Fibroblast of skin of left quadriceps (primary cell): ENCODE results near the gene ARFRP1.
"Not testable (repeated sequence)": the region's sequence is repeated elsewhere in the genome, so short reads cannot be mapped to it uniquely, and the experiment has no call there.

Experiments
- DNase-seq, 2 experiments: peaks; one replicate each; pipeline ENCODE4 v3.0.0-alpha.2; 2013; ENCODE audit warnings: low read depth in 2 of 2

ARFRP1 gene

DNA sequence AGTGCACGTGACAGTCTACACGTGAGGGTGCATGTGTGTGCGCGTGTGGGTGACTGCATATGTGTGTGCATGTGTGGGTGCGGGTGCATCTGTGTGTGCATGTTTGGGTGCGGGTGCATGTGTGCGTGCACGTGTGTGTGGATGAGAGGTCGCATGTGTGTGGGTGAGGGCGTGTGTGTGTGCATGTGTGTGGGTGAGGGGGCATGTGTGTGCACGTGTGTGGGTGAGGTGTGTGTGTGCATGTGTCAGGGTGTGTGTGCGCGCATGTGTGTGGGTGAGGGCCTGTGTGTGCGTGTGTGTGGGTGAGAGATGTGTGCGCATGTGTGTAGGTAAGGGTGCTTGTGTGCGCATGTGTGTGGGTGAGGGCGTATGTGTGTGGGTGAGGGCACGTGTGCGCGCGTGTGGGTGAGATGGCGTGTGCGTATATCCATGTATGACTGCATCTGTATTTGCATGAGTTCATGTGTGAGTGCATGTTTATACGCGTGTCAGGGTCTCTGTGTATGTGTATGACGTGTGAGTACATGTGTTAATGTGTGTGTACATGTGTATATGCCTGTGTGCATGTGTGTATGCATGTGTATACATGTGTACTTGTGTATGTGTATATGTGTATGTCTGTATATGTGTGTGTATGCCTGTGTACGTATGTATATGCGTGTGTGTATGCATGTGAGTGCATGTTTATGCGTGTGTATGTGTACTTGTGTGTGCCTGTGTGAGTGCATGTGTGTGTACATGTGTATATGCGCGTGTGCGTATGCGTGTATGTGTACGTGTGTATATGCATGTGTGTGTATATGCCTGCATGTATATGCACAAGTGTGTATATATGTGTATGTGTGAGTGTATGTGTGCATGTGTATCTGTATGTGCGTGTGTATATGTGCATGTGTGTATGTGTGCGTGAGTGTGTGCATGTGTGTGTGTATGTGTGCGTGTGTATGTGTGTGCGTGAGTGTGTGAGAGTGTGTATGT, 24.6 kb upstream of the ARFRP1 start:
- no peak for DNase-seq

DNA sequence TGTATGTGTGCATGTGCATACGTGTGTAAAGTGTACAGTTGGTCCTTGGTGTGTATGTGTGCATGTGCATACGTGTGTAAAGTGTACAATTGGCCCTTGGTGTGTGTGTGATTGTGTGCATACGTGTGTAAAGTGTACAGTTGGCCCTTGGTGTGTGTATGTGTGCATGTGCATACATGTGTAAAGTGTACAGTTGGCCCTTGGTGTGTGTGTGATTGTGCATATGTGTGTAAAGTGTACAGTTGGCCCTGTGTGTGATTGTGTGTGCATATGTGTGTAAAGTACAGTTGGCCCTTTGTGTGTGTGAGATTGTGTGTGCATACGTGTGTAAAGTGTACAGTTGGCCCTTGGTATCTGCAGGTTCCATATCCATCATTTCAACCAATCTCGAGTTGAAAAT, 23.6 kb upstream of the ARFRP1 start:
- no peak for DNase-seq

DNA sequence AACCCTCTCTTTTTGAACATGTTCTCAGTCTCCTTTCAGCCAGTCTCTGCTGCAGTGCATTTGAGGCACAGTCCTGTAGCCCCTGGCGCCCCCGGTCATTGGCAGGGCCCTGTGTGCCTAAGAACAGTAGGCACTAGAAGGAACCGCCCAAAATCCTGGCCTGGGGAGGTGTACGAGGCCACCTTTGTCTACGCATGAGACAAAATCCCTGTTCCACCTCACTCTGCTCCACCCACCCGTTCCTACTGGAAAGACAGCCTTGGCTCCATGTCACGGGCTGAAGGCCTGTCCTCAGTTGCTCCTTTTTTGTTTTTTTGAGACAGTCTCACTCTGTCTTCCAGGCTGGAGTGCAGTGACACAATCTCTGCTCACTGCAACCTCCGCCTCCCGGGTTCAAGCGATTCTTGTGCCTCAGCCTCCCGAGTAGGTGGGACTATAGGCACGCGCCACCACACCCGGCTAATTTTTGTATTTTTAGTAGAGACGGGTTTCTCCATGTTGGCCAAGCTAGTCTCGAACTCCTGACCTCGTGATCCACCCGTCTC, 22.5 kb upstream of the ARFRP1 start:
- not testable (repeated sequence) for DNase-seq

DNA sequence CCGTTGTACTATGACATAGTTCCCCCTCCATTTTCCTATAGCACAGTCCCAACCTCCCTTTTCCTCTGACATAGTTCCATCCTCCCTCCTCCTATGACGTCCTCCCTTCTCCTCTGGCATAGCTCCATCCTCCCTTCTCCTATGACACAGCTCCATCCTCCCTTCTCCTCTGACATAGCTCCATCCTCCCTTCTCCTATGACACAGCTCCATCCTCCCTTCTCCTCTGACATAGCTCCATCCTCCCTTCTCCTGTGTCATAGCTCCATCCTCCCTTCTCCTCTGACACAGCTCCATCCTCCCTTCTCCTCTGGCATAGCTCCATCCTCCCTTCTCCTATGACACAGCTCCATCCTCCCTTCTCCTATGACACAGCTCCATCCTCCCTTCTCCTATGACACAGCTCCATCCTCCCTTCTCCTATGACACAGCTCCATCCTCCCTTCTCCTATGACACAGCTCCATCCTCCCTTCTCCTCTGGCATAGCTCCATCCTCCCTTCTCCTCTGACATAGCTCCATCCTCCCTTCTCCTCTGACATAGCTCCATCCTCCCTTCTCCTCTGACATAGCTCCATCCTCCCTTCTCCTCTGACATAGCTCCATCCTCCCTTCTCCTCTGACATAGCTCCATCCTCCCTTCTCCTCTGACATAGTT, 15.3 kb upstream of the ARFRP1 start:
- not testable (repeated sequence) for DNase-seq

DNA sequence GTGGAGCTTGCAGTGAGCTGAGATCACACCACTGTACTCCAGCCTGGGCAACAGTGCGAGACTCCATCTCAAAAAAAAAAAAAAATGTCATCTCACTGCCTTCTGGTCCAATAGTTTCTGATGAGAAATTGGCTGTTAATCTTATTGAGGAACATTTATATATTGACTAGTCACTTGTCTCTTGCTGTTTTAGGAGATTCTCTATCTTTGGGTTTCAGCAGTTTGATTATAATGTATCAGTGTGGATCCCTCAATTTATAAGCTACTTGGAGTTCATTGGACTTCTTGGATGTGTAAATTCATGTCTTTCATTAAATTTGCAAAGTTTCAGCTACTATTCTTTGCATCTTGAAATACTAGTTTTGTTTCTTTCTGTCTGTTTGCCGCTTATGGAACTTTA, 11.2 kb upstream of the ARFRP1 start:
- no peak for DNase-seq

DNA sequence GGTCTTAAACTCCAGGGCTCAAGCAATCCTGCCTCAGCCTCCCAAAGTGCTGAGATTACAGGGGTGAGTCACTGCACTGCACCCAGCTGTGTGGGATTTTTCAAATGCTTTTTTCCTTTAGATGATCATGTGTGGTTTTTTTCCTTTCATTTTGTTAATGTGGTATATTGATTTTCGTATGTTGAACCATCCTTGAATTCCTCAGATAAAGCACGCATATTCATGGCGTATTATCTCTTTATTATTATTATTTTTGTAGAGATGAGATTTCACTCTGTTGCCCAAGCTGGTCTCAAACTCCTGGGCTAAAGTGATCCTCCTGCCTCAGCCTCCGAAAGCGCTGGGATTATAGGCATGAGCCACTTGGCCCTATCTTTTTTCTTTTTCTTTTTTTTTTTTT, 7.1 kb upstream of the ARFRP1 start:
- DNase-seq, result no peak

DNA sequence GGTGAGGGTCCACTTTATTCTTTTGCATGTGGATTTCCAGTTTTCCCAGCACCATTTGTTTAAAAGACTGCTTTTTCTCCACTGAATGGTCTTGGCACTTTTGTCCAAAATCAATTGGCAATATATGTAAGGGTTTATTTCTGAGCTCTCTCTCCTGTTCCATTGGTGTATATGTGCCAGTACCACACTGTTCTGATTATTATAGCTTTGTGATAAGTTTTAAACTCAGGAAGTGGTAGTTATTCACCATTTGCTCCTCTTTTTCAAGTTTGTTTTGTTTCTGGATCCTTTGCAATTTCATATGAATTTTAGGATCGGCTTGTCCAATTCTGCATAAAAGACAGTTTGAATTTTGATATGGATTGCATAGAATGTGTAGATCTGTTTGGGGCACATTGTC, 4.4 kb upstream of the ARFRP1 start:
- no peak for DNase-seq

DNA sequence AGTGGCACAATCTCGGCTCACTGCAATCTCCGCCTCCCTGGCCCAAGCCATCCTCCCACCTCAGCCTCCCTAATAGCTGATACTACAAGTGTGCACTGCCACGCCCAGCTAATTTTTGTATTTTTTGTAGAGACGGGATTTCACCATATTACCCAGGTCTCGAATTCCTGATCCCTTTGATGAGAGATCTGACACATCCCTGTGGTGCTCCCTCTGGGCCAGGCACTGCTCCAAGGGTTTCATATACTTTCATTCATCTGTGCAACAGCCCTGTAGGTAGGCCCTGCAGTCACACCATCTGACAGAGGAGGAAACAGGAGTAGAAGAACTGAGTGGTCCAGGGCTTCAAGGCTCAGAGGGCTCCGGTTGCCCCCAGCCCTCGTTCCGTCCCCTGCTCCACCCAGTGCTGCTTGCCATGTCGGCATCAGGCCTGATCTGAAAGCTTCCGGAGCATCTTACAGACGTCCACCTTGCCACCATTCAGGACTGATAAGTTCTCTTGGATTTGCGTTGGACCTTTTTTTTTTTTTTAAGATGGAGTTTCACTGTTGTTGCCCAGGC, 3.4 kb upstream of the ARFRP1 start:
- no peak for DNase-seq

DNA sequence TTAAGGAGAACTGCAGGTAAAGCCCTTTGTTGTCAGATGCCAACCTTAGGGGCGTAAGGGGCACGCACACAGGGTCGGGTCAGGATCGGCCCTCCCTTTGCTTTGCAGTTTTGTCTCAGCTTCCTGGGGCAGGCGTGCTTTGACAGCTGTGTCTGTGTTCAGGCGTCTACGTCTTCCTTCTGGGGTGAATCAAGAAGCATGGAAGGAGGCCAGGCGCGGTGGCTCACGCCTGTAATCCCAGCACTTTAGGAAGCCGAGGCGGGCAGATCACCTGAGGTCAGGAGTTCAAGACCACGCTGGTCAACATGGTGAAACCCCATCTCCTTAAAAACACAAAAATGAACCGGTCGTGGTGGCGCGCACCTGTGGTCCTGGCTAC, 1.4 kb upstream of the ARFRP1 start:
- DNase-seq, result no peak

DNA sequence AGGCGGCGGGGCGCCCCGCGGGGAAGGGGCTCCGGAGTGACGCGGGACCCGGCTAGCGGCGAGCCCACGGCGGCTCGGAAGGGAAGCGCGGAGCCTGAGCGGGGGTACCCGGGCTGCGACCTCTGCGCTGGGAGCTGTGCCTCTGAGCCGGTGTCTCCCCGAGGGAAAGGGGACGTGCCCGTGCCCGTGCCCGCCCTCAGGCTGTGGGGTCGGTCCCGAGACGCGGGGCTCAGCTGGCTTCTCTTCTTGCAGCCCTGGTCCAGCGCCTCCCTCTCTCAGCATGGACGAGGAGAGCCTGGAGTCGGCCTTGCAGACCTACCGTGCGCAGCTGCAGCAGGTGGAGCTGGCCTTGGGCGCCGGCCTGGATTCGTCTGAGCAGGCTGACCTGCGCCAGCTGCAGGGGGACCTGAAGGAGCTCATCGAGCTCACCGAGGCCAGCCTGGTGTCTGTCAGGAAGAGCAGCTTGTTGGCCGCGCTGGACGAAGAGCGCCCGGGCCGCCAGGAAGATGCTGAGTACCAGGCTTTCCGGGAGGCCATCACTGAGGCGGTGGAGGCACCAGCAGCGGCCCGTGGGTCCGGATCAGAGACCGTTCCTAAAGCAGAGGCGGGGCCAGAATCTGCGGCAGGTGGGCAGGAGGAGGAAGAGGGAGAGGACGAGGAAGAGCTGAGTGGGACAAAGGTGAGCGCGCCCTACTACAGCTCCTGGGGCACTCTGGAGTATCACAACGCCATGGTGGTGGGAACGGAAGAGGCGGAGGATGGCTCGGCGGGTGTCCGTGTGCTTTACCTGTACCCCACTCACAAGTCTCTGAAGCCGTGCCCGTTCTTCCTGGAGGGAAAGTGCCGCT, 749 bp upstream of the ARFRP1 start:
- no peak for DNase-seq

DNA sequence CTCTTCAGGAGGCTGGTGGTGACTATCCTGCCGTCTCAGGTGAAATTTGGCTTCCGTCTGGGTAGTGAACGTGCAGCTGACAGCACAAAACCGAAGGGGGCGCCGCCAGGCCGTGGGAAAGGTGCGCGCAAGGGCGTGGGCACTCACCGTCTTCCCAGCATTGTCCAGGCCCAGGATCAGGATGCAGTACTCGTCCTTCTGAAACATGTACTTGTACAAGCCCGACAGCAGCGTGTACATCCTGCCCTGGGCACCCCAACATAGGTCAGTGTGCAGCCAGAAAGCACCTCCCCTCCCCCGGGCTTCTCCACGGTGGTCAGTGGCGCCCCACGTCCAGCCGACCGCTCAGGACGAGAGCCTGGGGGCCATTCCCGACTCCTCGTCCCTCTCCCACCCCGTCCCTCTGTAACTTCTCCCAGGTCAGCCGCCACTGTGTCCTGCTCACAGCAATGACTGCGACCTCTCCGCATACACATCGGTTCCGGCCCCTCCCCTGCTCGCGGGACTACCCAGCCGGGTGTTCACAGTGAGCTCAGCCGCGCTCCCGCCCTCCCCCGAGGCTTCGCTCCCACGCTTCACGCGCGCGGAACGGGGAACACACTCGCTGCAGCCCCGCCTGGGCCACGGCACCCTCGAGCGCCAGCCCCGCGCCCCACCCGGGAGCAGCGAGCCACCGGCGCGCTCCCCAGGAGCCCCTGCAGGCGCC, 771 bp downstream of the ARFRP1 start:
- no peak for DNase-seq

DNA sequence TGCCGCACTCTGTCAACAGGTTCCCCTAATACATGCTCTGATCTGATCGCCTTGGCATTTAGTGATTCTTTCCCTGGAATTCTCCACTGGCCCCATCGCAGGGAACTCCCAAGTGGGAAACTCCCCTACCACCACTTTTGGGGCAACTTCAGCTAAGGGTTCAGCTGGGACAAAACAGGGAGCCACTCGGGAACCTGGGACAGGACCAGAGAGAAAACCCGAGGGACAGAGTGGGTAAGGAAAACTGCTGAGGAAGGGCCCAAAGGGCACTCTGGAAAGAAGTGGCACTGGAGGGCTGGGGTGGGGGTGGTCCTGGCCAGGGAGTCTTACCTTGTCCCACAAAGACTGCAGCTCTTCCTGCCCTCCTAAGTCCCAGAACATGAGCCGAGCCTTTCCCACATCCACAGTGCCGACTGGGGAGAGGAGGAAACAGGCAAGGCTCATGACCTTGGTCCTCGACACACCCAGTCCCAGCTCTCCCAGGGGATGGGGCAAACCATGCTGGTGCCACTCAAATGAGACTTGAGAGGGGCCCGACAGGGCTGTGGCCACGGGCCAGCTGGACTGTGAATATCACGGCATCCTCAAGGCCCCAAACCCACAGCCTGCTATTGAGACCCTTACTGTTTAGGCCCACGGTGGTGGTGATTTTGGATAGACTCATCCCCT, 1.6 kb downstream of the ARFRP1 start:
- no peak for DNase-seq

DNA sequence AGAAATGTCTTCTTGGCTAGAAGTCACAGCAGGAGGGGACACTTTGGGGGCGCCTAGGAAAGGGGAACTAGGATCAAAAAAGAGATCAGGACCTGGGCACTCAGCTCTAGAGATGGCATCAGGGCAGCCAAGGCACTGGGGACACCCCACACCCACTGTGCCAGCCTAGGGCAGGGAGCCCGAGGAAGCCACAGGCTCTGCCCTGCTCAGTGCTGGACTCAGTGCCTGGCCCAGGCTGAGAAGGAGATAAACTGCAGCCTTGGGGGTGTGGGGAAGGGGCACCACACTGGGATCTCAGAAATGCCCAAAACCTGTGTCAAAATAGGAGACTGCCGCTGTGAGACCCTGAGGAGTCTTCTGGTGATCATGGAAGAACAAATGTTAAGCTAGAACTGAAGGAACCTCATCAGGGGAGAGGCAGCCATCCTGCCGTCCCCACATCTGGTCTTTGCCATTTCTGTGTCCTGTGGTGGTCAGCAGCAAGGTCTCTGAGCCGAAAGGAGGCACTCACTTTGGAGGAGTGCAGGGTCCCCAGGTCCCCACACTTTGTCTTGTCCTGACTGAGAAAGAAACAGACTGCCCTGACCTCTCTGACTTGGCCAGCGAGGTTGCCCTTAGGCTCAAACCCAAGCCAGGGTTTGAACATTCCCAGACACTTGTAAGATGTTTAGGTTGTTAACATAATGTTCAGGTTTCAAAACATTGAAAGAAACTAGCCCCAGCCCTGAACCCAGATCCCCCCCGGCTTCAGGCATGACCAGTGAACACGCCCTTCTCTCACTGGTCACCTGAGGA, 2.3 kb downstream of the ARFRP1 start:
- DNase-seq, result no peak

DNA sequence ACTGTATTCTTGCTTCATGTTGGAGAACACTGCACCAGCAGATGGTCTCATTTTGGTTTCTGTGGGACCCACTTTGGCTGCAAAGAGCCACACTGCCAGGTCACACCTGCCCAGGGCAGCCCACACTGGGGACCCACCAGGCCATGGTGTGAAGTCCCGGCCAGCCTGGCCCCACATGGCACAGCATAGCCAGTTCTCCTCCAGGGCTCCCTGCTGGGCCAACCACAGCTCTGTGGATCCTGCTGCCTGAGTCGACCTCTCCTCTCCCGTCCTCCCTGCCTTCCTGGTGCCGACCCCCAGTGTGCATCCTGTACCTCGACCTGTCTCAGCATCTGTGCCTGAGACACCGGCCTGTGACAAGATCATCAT, 3.0 kb downstream of the ARFRP1 start:
- no peak for DNase-seq

DNA sequence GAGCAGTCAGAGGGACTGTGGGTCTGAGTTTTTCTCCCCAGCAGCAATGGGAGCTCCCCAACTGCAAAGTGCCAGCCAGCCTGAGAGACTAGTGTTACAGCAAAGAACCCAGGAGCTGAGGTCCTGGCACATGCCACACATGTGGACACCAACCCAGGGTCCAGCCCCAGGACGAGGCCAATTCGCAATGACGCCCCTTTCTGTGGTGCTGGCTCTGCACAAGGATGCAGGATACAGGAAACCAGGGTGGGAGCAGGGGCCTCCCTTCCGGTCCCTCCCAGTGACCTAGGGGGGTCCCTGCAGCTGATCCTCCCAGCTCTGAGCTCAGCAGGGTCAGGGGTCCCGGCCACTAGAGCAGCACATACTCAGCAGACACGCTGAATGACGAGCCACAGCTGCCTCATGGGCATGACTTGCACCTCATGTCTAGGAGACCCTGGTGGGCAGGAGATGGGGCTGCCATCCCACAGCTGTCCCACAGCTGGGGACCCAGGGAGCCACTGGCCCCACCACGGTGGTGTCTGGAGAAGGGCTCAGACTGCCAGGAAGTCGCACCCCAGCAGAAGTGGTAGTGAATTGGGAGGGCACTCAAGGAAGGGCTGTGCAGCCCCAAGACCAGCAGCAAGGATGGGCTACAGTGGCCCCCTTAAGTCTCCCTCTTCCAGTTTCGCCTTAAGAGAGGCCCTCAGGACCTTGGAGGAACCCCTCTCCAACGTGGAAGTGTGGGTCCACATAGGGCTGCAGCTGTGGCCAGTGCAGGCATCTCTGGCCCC, 3.6 kb downstream of the ARFRP1 start:
- no peak for DNase-seq

DNA sequence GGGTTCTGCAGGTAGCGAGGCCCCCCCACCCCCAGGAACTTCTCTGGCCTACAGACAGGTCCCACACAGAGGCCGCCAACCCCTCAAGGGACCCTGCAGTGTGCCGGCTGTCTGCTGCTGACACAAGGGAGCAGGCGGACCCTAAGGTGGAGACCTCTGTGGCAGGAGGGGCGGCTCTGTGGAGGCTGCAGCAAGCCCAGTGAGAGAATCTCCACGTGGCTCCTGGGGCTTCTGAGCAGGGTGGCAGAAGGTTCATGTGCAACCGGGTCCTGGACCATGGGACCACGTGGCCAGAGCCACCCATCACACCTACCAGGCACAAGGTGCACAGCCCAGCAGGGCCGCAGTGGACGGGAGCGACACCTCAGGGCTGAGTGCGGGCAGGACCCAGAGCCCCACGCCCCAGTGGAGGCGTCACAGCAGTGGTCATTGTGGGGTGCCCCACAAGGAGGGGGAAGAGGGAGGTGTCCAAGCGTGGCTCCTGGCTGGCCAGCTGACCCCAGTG, 4.3 kb downstream of the ARFRP1 start:
- DNase-seq, result no peak

DNA sequence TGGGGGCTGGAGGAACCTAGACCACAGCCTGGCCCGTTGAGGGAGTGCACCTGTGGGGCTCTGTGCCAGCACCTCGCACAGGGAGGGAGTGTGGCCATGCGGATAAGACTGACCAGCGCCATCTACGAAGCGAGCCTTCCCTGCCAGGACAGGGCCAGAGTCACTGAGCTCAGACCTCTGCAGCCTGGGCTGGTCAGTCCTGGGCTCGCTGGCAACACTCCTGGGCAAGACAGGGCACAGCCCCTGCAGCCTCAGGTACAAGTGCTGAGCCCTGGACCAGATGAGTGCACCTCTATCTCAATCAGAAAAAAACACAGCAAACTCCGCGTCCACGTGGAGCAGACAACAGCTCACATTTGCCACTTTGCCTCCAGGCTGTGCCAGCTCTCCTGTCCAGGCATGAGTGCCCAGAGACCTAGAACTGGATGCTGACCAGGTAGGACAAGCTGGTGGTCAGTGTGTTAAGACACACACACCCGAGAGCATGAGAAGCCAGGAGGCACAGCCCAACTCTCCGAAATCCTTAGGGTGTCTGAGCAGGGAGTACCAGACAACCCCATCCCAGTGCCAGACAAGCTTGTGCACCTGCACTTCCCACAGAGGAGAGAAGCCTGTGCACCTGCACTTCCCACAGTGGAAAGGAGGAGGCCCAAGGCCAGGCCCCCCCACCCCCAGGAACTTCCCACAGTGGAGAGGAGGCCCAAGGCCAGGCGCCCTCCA, 4.9 kb downstream of the ARFRP1 start:
- no peak for DNase-seq

DNA sequence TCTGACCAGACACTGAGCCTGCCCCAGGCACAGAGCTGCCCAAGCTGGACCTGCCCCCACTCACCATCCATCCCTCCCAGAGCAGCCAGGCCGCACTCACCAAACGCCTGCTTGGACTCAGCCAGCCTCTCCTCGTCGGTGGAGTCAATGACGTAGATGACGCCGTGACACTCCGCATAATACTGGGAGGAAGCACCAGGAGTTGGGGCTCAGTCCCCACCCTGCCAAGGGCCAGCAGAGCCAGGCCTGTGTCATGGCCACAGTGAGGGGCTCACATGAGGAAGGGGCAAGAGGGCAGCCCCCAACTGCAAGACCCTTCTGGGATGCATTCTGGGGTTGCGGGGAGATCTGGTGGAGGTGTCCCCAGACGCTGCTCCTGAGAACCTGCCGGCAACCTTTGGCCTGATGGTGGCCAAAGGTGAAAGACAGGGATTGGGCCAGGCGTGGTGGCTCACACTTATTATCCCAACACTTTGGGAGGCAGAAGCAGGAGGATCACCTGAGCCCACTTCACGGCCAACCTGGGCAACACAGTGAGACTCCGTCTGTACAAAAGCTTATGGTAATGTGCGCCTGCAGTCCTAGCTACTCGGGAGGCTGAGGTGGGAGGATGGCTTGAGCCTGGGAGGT, 5.6 kb downstream of the ARFRP1 start:
- no peak for DNase-seq
